K562 (cell line): ENCODE results near the gene GPC3. TPM values are rescaled to one million over a fixed set of nuclear protein-coding genes. Genes with fewer than 3 reads are reported as not detected.

Experiments
- ATAC-seq: fragments of 200-7000 bp; cut with Tn5 transposase; 3 replicates; pipeline ENCODE4 v1.9.1; 2020; ENCODE audit warnings: moderate library complexity
- BruUV-seq: library from RNA; stranded (reverse); fragments of 400-500 nt; replicated peaks from 2 replicates; lab custom pipeline; 2021; lab: Mats Ljungman, UMichigan
- CTCF ChIA-PET: fragments of 300-600 bp; formaldehyde crosslinking; extraction: SDS; loops from one replicate; lab custom pipeline; 2021; ENCODE audit warnings: low intra/inter-chr PET ratio; lab: Yijun Ruan, JAX
- POLR2A ChIA-PET: fragments of 300-600, 350-650 bp; sonication (Branson Sonifier 250); formaldehyde crosslinking; extraction: SDS; loops from one replicate; lab custom pipeline; 2021; ENCODE audit warnings: antibody characterized with exemption, inconsistent platforms; lab: Yijun Ruan, JAX
- DNase-seq, 4 experiments: peaks; one replicate each; pipeline versions ENCODE4 v3.0.0 to v3.0.0-alpha.2; 2011 to 2018; ENCODE audit warnings: low spot score in 3 of 4, mixed read lengths in 3 of 4; ENCODE audit errors: extremely low read depth in 1 of 4
- FAIRE-seq: peaks from 2 replicates; lab custom pipeline; 2011; peaks lifted over from hg19 to GRCh38; lab: Jason Lieb, UNC
- H2AFZ ChIP-seq: 2 replicates; pipeline ENCODE4 v1.6.0; 2011; ENCODE audit warnings: low read depth, low read length, control low read depth, inconsistent platforms
- H3K27ac ChIP-seq: fragments of 200-600 bp; 3 replicates; pipeline ENCODE4 v1.8.0; 2011; ENCODE audit warnings: low read depth, mild to moderate bottlenecking, control low read depth, inconsistent platforms, low read length, moderate library complexity, mixed read lengths; ENCODE audit errors: extremely low read depth
- H3K27me3 ChIP-seq, 2 experiments: fragments of 300-600 bp in 1 of 2; 2 replicates in 1 of 2; 3 replicates in 1 of 2; pipeline versions ENCODE4 v1.6.0 to v1.8.0; 2011; ENCODE audit warnings: inconsistent platforms in 2 of 2, low read length in 2 of 2, mild to moderate bottlenecking in 1 of 2, mixed read lengths in 1 of 2, moderate library complexity in 1 of 2; ENCODE audit not compliant: control insufficient read depth in 2 of 2, insufficient read depth in 2 of 2
- H3K36me3 ChIP-seq: fragments of 300-600 bp; 3 replicates; pipeline ENCODE4 v1.8.0; 2011; ENCODE audit warnings: mild to moderate bottlenecking, low read length, inconsistent platforms; ENCODE audit not compliant: control insufficient read depth, insufficient read depth
- H3K4me1 ChIP-seq, 2 experiments: fragments of 200-600 bp in 1 of 2; replicated peaks in 1 of 2; 2 replicates in 1 of 2; 3 replicates in 1 of 2; pipeline versions ENCODE4 v1.5.1 to v1.8.0; 2011; ENCODE audit warnings: inconsistent platforms in 2 of 2, low read length in 2 of 2, mild to moderate bottlenecking in 1 of 2, mixed read lengths in 1 of 2, moderate library complexity in 1 of 2; ENCODE audit not compliant: control insufficient read depth in 2 of 2, insufficient read depth in 2 of 2
- H3K4me2 ChIP-seq: 2 replicates; pipeline ENCODE4 v1.6.1; 2011; ENCODE audit warnings: low read length, control low read depth, inconsistent platforms, mixed read lengths; ENCODE audit not compliant: insufficient read depth
- H3K4me3 ChIP-seq: fragments of 200-600 bp; sonication (generic), shearing (Covaris generic); 2 replicates; pipeline ENCODE4 v1.5.1; 2016; ENCODE audit warnings: control low read depth, inconsistent platforms
- H3K79me2 ChIP-seq: fragments of 200-600 bp; 3 replicates; pipeline ENCODE4 v1.8.0; 2011; ENCODE audit warnings: low read length, inconsistent platforms; ENCODE audit not compliant: control insufficient read depth, insufficient read depth
- H3K9ac ChIP-seq, 2 experiments: 2 replicates each; pipeline versions ENCODE4 v1.6.0 to v1.6.1; 2011; ENCODE audit warnings: low read depth in 2 of 2, low read length in 2 of 2, control low read depth in 1 of 2, inconsistent platforms in 1 of 2, mild to moderate bottlenecking in 1 of 2, mixed read lengths in 1 of 2; ENCODE audit not compliant: insufficient read depth in 1 of 2
- H3K9me1 ChIP-seq: one replicate; pipeline ENCODE4 v1.6.0; 2011; ENCODE audit warnings: inconsistent platforms, mild to moderate bottlenecking, low read length, moderate library complexity; ENCODE audit not compliant: control insufficient read depth, insufficient read depth
- H3K9me3 ChIP-seq: replicated peaks from 2 replicates; pipeline ENCODE4 v1.5.1; 2011; ENCODE audit warnings: low read depth, low read length, inconsistent platforms; ENCODE audit not compliant: control insufficient read depth, insufficient read depth
- H4K20me1 ChIP-seq: replicated peaks from 2 replicates; pipeline ENCODE4 v1.6.1; 2011; ENCODE audit warnings: low read length, inconsistent platforms, mixed read lengths; ENCODE audit not compliant: control insufficient read depth, insufficient read depth
- ASH1L ChIP-seq: fragments of 450-650 bp; IDR thresholded peaks from 2 replicates; pipeline ENCODE4 v1.6.1; 2018; ENCODE audit warnings: borderline replicate concordance, mild to moderate bottlenecking, low read depth; ENCODE audit not compliant: partially characterized antibody
- CBFA2T2 ChIP-seq: fragments of 450-650 bp; conservative IDR thresholded peaks from 2 replicates; pipeline ENCODE4 v1.6.1; 2017; ENCODE audit warnings: mild to moderate bottlenecking
- MAZ ChIP-seq, 2 experiments: fragments of 450-650 bp in 1 of 2; sonication (generic) in 1 of 2; formaldehyde crosslinking; IDR thresholded peaks in 1 of 2; conservative IDR thresholded peaks in 1 of 2; 2 replicates each; pipeline versions ENCODE4 v1.4.0 to v1.5.0; 2020; ENCODE audit warnings: mild to moderate bottlenecking in 1 of 2, missing genetic modification reagents in 1 of 2
- MCM7 ChIP-seq, 2 experiments: fragments of 450-650 bp; IDR thresholded peaks; 2 replicates each; pipeline ENCODE4 v1.6.1; 2016 to 2018
- NR2C2 ChIP-seq, 2 experiments: fragments of 200-800 bp in 1 of 2; sonication (Bioruptor generic) in 1 of 2; sonication (generic) in 1 of 2; formaldehyde crosslinking in 1 of 2; IDR thresholded peaks; 2 replicates each; pipeline versions ENCODE4 v1.6.1 to v1.8.0; 2016 to 2022; ENCODE audit warnings: mild to moderate bottlenecking in 1 of 2, missing compliant biosample characterization in 1 of 2, missing genetic modification characterization in 1 of 2, missing genetic modification reagents in 1 of 2
- SIRT6 ChIP-seq: IDR thresholded peaks from one replicate; pipeline ENCODE4 v1.6.1; 2012; ENCODE audit warnings: low read depth, mild to moderate bottlenecking, control low read depth, inconsistent platforms, low read length, moderate library complexity
- SLC30A9 ChIP-seq: fragments of 250-450 bp; sonication (Bioruptor Pico); IDR thresholded peaks from 2 replicates; pipeline ENCODE4 v1.8.0; 2022; ENCODE audit warnings: mild to moderate bottlenecking, moderate library complexity
- ZFP36 ChIP-seq: fragments of 150-350 bp; IDR thresholded peaks from 2 replicates; pipeline ENCODE4 v1.6.1; 2018; ENCODE audit warnings: low read length, low read depth; ENCODE audit not compliant: partially characterized antibody
- ZNF133 ChIP-seq: fragments of 250-450 bp; sonication (Bioruptor Pico); IDR thresholded peaks from 2 replicates; pipeline ENCODE4 v1.4.0; 2020; ENCODE audit warnings: mild to moderate bottlenecking
- ZNF444 ChIP-seq: fragments of 250-450 bp; sonication (Bioruptor Pico); IDR thresholded peaks from 2 replicates; pipeline ENCODE4 v1.4.0; 2020; ENCODE audit warnings: mild to moderate bottlenecking, moderate library complexity
- whole genome bisulfite sequencing: fragments of 100-300 bp; shearing (Covaris generic); methylation state at CpG from one replicate; pipeline ENCODE4 v1.1.6; 2016; ENCODE audit warnings: low coverage, mixed read lengths; ENCODE audit not compliant: insufficient coverage; ENCODE audit errors: missing lambda C conversion rate; 5-methylcytosine and 5-hydroxymethylcytosine counted together
- in situ Hi-C: fragments of 300-500 bp; cut with MboI; formaldehyde crosslinking; loops from 4 replicates; pipeline ENCODE4 v1.15.0; 2018; ENCODE audit warnings: inconsistent platforms, mixed read lengths
- intact Hi-C: fragments of 100-400 bp; cut with micrococcal nuclease; formaldehyde crosslinking; loops from 2 replicates; pipeline ENCODE4 v1.14.2; 2022
- polyA plus RNA-seq, 8 experiments: library from polyadenylated mRNA; depleted of rRNA in 4 of 8; stranded (reverse) in 5 of 8; unstranded in 3 of 8; fragments of >200 nt; fragmentation: Nextera tagmentation in 2 of 8; fragmentation: Illumina TruSeq in 1 of 8; extraction: Ambion mirVana in 2 of 8; extraction: Trizol in 1 of 8; gene quantifications; 2 replicates each; pipeline versions ENCODE4 v1.2.1 to v1.2.3, GENCODE V29; 2011 to 2014; ENCODE audit warnings: inconsistent platforms in 1 of 8, missing spikeins in 1 of 8
- total RNA-seq, 7 experiments: library from RNA; depleted of rRNA in 6 of 7; stranded (reverse); fragments of >200 nt in 6 of 7; fragmentation: Illumina TruSeq in 2 of 7; extraction: Trizol in 2 of 7; gene quantifications; 2 replicates each; pipeline versions ENCODE4 v1.2.1 to v1.2.3, GENCODE V29; 2011 to 2021; ENCODE audit warnings: low replicate concordance in 1 of 7
- TF ChIP-seq, protein P1 (sequence below): IDR thresholded peaks from 2 replicates; pipeline ENCODE4 v1.6.1; 2011; ENCODE audit not compliant: insufficient read length; ENCODE audit errors: extremely low read depth
- TF ChIP-seq, protein P2 (sequence below), 2 experiments: fragments of 450-650 bp; IDR thresholded peaks; 2 replicates each; pipeline ENCODE4 v1.6.1; 2016; ENCODE audit warnings: mild to moderate bottlenecking in 2 of 2, borderline replicate concordance in 1 of 2, low read depth in 1 of 2, moderate library complexity in 1 of 2

GPC3 gene
- total and polyA plus RNA-seq, 9 of the 15 experiments (the other 6 are each of a cell fraction or from before 2014, with no cell fraction given): 0.42 TPM; not detected in 8

- ATAC-seq (no peak), DNase-seq (no peak), FAIRE-seq (no peak)
- no peak overlapping the region for H3K4me3 ChIP-seq
- no peak overlapping the region for H3K27ac ChIP-seq
- H3K4me2 ChIP-seq: no peak overlapping the region
- no peaks in the 10 kb centered on the region for H3K27me3 ChIP-seq
- H3K9me1 ChIP-seq: no peaks in the 10 kb centered on the region
- no TSS peak for BruUV-seq
- H3K9ac ChIP-seq: no peak overlapping the region
- 0% methylated on average over 1 of the region's 1 CpG for WGBS
- ChIA-PET CTCF (no interaction called here), POLR2A (interaction anchor here (0.6 kb wide), 1 partner anchor 128 kb away, joined by 3 read pairs; no protein-coding TSS in a partner anchor)
- H3K79me2 ChIP-seq: no peaks in the 10 kb centered on the region
- H3K36me3 ChIP-seq: no peaks in the 10 kb centered on the region
- H2AFZ ChIP-seq: no peak overlapping the region
- H4K20me1 ChIP-seq: no peaks in the 10 kb centered on the region
- no peaks in the 10 kb centered on the region for H3K4me1 ChIP-seq
- intact Hi-C loops: no loop called here
- in situ Hi-C loops: no loop called here
- H3K9me3 ChIP-seq: no peaks in the 10 kb centered on the region
- TF ChIP-seq SLC30A9 (CRISPR knock-in tag): no peak
- no peak for TF ChIP-seq ZNF444 (CRISPR knock-in tag)
- TF ChIP-seq, protein P1, sequence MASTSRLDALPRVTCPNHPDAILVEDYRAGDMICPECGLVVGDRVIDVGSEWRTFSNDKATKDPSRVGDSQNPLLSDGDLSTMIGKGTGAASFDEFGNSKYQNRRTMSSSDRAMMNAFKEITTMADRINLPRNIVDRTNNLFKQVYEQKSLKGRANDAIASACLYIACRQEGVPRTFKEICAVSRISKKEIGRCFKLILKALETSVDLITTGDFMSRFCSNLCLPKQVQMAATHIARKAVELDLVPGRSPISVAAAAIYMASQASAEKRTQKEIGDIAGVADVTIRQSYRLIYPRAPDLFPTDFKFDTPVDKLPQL: no peak
- no peak for TF ChIP-seq ZNF133 (CRISPR knock-in tag)
- TF ChIP-seq MAZ (CRISPR knock-in tag; conservative IDR thresholded peaks at IDR 0.05 in 1 of 2, IDR thresholded peaks at IDR 0.05 in 1 of 2): no peak
- no peak for TF ChIP-seq MCM7 (IDR thresholded peaks at IDR 0.05)
- TF ChIP-seq SIRT6: no peak
- TF ChIP-seq ZFP36: no peak
- TF ChIP-seq, protein P2, sequence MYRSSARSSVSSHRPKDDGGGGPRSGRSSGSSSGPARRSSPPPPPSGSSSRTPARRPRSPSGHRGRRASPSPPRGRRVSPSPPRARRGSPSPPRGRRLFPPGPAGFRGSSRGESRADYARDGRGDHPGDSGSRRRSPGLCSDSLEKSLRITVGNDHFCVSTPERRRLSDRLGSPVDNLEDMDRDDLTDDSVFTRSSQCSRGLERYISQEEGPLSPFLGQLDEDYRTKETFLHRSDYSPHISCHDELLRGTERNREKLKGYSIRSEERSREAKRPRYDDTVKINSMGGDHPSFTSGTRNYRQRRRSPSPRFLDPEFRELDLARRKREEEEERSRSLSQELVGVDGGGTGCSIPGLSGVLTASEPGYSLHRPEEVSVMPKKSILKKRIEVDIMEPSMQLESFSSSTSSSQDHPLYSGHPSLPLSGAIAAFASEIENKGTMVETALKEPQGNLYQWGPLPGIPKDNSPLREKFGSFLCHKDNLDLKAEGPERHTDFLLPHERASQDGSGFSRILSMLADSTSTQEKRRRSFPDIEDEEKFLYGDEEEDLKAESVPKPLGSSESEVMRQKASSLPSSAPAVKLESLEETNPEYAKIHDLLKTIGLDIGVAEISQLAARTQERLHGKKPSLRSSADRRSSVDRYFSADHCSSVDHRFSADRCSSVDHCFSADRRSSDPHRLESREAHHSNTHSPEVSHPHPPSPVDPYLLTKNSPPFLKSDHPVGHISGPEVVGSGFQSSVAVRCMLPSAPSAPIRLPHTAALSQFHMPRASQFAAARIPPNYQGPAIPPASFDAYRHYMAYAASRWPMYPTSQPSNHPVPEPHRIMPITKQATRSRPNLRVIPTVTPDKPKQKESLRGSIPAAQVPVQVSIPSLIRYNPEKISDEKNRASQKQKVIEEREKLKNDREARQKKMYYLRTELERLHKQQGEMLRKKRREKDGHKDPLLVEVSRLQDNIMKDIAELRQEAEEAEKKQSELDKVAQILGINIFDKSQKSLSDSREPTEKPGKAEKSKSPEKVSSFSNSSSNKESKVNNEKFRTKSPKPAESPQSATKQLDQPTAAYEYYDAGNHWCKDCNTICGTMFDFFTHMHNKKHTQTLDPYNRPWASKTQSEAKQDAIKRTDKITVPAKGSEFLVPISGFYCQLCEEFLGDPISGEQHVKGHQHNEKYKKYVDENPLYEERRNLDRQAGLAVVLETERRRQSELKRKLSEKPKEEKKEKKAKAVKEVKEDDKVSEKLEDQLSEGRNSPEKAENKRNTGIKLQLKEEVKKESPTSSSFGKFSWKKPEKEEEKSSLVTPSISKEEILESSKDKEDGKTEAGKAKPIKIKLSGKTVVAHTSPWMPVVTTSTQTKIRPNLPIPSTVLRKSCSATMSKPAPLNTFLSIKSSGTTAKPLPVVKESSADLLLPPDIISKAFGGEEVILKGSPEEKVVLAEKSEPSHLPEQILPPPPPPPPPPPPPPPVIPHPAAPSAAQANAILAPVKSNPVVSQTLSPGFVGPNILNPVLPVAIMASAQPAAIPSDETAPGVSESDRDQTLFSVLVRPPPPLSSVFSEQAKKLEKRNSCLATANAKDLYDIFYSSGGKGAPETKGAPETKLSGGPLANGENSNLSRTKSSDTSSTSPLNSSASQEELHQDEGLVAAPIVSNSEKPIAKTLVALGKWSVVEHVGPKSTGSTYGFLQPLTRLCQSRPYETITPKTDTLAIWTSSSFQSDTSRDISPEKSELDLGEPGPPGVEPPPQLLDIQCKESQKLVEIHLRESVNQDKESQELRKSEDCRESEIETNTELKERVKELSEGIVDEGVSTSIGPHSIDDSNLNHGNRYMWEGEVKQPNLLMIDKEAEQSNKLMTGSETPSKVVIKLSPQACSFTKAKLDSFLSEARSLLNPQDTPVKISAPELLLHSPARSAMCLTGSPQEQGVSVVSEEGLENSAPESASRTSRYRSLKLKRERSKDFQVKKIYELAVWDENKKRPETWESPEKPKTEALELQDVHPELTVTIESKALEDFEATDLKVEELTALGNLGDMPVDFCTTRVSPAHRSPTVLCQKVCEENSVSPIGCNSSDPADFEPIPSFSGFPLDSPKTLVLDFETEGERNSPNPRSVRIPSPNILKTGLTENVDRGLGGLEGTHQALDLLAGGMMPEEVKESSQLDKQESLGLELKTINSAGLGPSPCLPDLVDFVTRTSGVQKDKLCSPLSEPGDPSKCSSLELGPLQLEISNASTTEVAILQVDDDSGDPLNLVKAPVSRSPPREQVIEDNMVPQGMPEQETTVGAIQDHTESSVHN (IDR thresholded peaks at IDR 0.05; ENCODE audit: borderline replicate concordance in 1 of 2, low read depth in 1 of 2): no peak
- TF ChIP-seq ASH1L: no peak
- no peak for TF ChIP-seq NR2C2 (CRISPR knock-in tag; IDR thresholded peaks at IDR 0.05)
- no peak for TF ChIP-seq NR2C2 (tag; IDR thresholded peaks at IDR 0.05)
- no peak for TF ChIP-seq CBFA2T2
Observed at GRCh38 chrX:133781174-133781573, 204.2 kb downstream of the GPC3 start.
